GM19468 (cell line): ENCODE measurements around the gene SERTAD2.

Experiments
- ATAC-seq: cut with Tn5 transposase; IDR thresholded peaks from one replicate; pipeline ENCODE4 v1.9.1; 2021; ENCODE audit warnings: mild to moderate bottlenecking, moderate library complexity, moderate number of reproducible peaks; ENCODE audit not compliant: unreplicated experiment; ENCODE audit errors: extremely low read depth

SERTAD2 gene

GRCh38 chr2:64632835-64633819, 20.6 kb downstream of the SERTAD2 start:
- no peak for ATAC-seq

DNA sequence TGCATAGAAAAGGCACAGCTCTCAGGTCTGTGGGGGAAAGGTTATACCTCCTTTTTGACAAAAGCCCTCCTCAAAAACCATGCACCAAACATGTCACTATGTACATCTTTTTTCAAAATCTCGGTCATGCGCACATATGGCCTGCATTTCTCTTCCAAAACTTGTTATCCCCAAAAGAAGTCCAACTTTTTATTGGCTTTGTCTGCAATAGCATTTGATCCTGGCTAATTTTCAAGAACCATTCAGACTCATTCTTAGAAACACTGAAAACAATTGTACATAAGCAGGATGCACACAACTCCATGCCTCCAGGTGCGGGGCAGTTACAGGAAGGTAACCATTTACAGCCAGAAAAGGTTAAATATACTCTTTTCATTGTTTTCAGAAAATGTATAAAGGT, 21.9 kb downstream of the SERTAD2 start:
- no peak for ATAC-seq

DNA sequence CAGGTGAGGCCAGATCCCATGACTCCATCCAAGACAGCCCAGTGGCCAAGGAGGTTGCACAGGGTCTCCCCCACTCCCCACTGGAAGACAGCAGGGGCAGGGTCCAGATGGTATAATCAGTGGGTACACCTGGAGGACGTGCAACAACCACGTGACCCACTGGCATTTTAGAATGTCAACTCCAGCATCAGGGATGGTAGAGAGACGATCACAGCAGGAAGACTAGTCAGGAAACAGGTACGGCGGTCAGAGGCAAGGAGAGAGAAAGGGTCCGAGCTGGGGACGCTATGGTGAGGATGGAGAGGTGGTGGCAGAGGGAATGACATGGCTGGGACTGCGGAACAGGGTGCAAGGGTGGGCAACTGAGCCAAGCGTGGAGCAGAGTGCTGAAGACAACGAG, 23.0 kb downstream of the SERTAD2 start:
- ATAC-seq = no peak

GRCh38 chr2:64629875-64630274, 23.8 kb downstream of the SERTAD2 start:
- ATAC-seq = no peak

- ATAC-seq = no peak
These were observed 24.4 kb downstream of the SERTAD2 start for GRCh38 chr2:64629329-64629781.

DNA sequence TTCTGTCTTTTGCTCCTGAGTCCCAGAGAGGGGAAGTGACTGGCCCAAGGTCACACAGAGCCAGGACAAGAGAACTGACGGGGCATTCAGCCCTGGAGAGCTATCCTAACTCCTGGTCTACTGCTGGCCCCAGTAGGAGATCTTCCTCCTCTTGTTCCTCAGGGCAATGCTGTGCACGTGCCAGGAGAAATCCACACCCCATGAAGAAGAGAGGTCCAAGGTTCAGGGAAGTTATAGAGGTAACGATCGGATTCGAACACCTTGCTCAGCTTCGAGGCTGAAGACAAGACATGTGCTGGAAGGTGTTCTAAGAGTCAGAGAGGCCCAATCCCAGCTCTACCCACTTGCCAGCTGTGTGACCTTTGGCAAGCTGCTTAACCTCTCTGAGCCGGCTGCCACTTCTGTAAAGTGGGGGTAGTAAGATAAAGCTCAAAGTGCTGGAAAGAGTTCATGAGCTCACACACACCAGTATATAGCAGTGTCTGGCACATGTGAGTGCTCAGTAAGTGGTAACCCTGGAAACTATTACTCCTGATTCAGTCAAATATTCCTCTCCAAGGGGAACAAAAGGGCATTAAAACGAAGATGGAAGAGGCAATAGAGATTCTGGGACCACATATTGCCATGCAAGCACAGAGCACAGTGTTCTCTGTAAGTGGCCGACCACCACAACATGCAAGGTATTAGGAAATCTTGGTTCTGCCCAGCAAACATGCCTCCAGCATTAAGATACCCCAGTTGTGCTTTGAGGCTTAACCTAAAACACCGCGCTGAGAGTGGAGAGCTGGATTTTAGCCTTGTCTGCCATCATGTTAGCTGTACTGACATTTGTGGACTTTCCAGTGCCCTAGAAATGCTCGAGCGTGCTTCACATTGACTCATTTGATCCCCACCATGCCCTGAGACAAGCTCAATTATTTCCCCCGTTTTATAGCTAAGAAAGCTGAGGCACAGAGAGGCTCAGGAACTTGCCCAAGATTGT, 25.6 kb downstream of the SERTAD2 start:
- no peak for ATAC-seq

DNA sequence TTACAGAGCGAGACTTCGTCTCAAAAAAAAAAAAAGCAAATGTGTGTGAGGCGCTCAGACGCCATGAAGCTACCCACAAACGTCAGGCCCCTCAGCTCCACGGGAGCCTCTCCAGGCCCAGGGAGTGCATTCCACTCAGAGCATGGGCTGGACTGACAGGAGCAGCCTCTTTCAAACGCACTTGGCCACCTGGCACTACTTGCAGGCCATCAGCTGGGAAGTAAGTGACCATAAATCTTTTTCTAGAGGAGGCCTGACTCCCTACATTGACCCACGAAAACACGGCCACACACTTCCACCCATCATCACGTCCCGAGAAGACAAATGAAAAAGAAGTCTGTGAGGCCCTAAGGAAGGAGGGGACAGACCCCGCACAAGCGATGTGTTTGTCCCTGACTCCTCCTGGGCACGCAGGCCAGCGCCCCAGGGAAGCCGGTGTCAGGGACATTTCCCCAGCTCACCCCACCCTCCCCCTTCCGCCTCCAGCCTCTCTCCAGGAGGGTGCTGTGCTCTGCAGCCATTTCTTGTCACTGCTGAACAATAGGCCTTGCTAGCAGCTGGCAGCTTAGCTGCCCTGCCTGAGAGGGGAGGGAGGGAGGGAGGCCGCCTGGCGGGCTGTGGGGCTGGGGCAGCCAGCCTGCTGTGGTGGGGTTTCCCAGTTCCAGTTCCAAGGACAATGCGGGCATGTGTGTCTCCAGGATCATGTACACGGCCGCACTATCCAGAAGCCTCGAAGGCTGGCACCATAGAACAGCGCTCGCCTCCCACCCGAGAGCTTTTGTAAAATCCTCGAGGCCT, 26.6 kb downstream of the SERTAD2 start:
- no peak for ATAC-seq

- no peak for ATAC-seq
These were observed 27.4 kb downstream of the SERTAD2 start for GRCh38 chr2:64626146-64626809.

GRCh38 chr2:64625299-64626145, 28.2 kb downstream of the SERTAD2 start:
- ATAC-seq = no peak

- ATAC-seq = no peak
These were observed 28.9 kb downstream of the SERTAD2 start for GRCh38 chr2:64624862-64625261.

DNA sequence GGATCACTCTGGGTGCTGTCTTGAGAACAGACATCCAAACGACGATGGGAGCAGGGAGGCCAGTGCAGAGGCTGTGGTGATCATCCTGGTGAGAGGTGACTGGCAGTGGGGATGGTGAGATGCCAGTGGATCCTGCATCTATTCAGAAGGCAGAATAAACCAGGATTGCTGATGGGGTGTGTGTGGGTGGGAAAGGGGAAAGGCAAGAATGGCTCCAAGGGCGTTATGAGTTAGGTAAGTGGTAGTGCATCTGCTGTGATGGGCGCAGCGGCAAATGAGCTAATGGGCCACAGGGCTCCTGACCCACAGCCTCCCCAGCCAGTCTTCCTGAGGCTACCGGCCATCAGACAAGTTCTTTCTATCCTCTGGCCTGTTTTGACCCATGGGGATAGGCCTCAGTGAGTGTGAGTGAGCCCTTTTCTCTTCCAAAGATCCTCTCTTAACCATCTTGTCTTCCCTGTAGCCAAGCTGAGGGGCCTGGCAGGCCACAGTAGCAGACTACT, 29.6 kb downstream of the SERTAD2 start:
- no peak for ATAC-seq

DNA sequence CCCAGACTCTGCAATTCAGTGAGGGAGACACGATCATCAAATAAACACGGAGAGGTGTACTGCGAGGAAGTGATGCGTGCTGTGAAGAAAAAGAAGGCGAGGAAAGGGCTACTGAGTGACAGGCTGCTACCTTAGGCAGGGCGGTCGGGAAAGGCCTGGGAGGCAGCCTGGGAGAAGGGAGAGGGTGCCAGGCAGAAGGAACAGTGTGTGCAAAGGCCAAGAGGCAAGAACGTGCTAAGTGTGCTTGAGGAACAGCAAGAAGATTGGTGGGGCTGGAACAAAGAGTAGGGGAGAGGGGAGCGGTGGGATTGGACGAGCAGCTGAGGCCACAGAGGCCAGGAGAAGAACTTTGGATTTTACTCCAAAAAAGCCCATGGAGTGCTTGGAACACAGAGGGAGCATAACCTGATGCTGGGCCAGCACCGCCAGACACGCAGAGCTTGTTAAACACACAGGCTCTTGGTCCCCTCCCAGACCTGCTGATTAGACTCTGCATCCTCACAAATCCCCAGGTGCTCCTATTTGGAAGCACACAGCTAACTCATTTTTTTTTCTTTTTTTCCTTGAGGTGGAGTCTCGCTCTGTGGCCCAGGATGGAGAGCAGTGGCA, 30.4 kb downstream of the SERTAD2 start:
- ATAC-seq = no peak

- no peak for ATAC-seq
These were observed 31.1 kb downstream of the SERTAD2 start for GRCh38 chr2:64622443-64623241.

DNA sequence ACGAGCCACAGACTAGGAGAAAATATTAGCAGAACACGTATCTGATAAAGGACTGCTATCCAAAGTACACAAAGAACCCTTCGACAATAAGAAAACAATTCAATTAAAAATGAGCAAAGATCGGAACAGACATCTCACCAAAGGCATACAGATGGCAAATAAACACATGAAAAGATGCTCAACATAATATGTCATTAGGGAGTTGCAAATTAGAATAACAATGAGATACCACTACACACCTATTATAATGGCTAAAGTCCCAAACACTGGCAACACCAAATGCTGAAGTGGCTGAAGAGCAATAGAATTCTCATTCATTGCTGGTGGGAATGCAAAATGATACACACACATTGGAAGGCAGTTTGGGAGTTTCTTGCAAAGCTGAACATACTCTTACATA, 33.1 kb downstream of the SERTAD2 start:
- ATAC-seq = no peak

- ATAC-seq = no peak
These were observed 36.0 kb downstream of the SERTAD2 start for GRCh38 chr2:64617631-64618151.

GRCh38 chr2:64615844-64616536, 37.7 kb downstream of the SERTAD2 start:
- no peak for ATAC-seq
